Testis (tissue), 3 donors: ENCODE measurements around the gene DAB2IP. TPM values are rescaled to one million over a fixed set of nuclear protein-coding genes. Genes with fewer than 3 reads are reported as not detected.

Experiments
- DNase-seq: peaks from one replicate; pipeline ENCODE4 v3.0.0-alpha.2; 2019
- H3K27ac ChIP-seq, 2 donors: fragments of 200-600 bp; sonication (generic); one replicate each; pipeline ENCODE4 v1.5.1; 2019
- H3K27me3 ChIP-seq: fragments of 200-600 bp; sonication (generic); one replicate; pipeline ENCODE4 v1.5.1; 2019
- H3K36me3 ChIP-seq: fragments of 200-600 bp; sonication (generic); one replicate; pipeline ENCODE4 v1.5.1; 2017; ENCODE audit warnings: low read depth; ENCODE audit errors: missing control alignments
- H3K4me1 ChIP-seq: fragments of 200-600 bp; sonication (generic); one replicate; pipeline ENCODE4 v1.5.1; 2019
- H3K4me3 ChIP-seq, 2 donors: fragments of 200-600 bp; sonication (generic); one replicate each; pipeline ENCODE4 v1.5.1; 2017 to 2019
- H3K9me3 ChIP-seq: fragments of 200-600 bp; sonication (generic); one replicate; pipeline ENCODE4 v1.5.1; 2017
- CTCF ChIP-seq, 3 experiments: fragments of 450-650 bp in 2 of 3; fragments of 200-600 bp in 1 of 3; sonication (generic) in 1 of 3; IDR thresholded peaks; one replicate each; pipeline ENCODE4 v1.5.1; 2016 to 2019; ENCODE audit warnings: antibody characterized with exemption in 3 of 3, mild to moderate bottlenecking in 2 of 3, moderate library complexity in 1 of 3
- POLR2A ChIP-seq: fragments of 450-650 bp; IDR thresholded peaks from one replicate; pipeline ENCODE4 v1.6.1; 2017; ENCODE audit warnings: antibody characterized with exemption, mild to moderate bottlenecking, moderate library complexity
- WGBS, 2 donors: methylation state at CpG; one replicate each; pipeline ENCODE4 v1.1.5; 2018; 5-methylcytosine and 5-hydroxymethylcytosine counted together
- intact Hi-C: fragments of 100-400 bp; cut with DNase I; formaldehyde crosslinking; loops from one replicate; pipeline ENCODE4 v1.15.1; 2023; ENCODE audit warnings: low total_unique reads
- polyA plus RNA-seq: library from polyadenylated mRNA; stranded (reverse); fragments of 350-450 nt; fragmentation: Illumina TruSeq; extraction: RNeasy Lipid Tissue Mini Kit (QIAGEN cat#74804); gene quantifications from one replicate; pipeline ENCODE4 v1.2.3, GENCODE V29; 2014; ENCODE audit warnings: low read depth, low replicate concordance; ENCODE audit not compliant: insufficient read depth
- total RNA-seq, 2 donors: library from RNA; depleted of rRNA; stranded (reverse); fragments of >200 nt; gene quantifications; one replicate each; pipeline ENCODE4 v1.2.3, GENCODE V29; 2016

DAB2IP gene
- total and polyA plus RNA-seq, 3 donors from 2014 or later = 57.7 to 136 (median 102) TPM

DNA sequence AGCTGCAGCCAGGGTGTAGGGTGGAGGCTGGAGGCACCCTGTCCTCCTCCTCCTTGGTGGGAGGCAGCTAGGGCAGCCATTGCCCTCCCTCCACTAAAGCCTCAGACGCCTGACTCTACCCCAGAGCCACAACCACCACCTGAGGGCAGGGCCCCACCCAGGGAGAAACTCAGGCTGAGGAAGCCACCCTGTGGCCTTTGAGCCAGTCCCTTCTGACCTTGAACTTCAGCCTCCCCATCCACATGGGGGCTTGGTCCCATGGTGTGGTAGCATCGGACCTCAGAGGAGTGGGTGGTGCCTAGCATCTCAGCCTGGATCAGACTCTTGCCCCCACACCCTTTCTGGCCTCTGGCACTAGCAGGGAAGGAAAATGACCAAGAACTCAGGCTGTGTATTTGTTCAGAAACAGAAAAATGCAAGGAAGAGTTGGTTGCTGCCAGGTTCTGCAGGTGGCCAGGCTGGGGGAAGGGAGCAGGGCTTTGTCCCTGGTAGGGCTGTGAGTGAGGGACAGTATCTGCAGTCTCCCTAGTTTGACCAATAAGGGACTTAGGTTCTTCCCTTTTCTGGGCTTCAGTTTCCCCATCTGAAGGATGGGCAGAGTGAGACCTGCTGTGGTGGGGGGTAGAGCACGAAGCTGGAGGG is 3.2 kb downstream of the DAB2IP start:
- TF ChIP-seq POLR2A (no peak), CTCF (IDR thresholded peaks at IDR 0.05) (no peak)
- no peak for DNase-seq
- H3K4me1 ChIP-seq = peaks cover 23% of the 10 kb centered on the region
- no peaks in the 10 kb centered on the region for H3K36me3 ChIP-seq
- H3K9me3 ChIP-seq = no peaks in the 10 kb centered on the region
- intact Hi-C loops = no loop called here
- H3K27me3 ChIP-seq = no peaks in the 10 kb centered on the region
- H3K4me3 ChIP-seq = no peak overlapping the region
- no peak overlapping the region for H3K27ac ChIP-seq
- 81 to 84% methylated on average over 2 to 3 of the region's 3 CpGs for WGBS, 2 donors

DNA sequence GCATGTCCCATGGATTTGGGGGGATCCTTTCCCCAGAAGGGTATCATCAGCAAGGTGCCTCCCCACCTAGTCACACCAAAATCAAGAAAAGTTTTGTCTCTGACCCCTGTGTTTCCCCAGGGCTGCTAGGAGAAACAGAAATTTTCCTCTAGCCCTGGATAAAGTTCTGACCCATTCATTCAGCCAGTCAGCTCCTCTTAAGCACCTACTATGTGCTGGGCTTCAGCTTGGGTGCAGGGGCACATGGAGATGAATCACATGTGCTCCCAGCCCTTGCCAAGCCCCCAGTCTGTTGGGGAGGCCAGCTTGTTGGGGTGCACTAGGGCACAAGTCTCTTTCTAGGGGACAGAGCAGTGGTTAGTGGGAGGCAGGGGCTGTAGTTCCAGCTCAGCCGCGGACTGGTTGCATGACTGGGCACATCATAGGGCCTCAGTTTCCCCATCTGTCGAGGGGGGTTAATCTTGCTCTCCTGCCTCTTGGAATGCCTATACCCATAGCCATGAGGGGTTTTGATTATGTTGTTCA is 3.9 kb downstream of the DAB2IP start:
- TF ChIP-seq CTCF (IDR thresholded peaks at IDR 0.05) (no peak), POLR2A (no peak)
- H3K27ac ChIP-seq = no peak overlapping the region
- intact Hi-C loops = no loop called here
- no peaks in the 10 kb centered on the region for H3K9me3 ChIP-seq
- H3K4me1 ChIP-seq = peaks cover 19% of the 10 kb centered on the region
- WGBS, 2 donors = 85% methylated on average over 3 of the region's 3 CpGs; no CpG with 5 or more reads in 1 of the 2 donors
- DNase-seq = no peak
- H3K36me3 ChIP-seq = no peaks in the 10 kb centered on the region
- no peaks in the 10 kb centered on the region for H3K27me3 ChIP-seq
- H3K4me3 ChIP-seq = no peak overlapping the region

- Histone ChIP-seq H3K4me3 (no peak overlapping the region), H3K27me3 (no peaks in the 10 kb centered on the region), H3K27ac (peak overlapping the region in 1 of 2 donors; percentile 36), H3K4me1 (peaks cover 14% of the 10 kb centered on the region), H3K9me3 (no peaks in the 10 kb centered on the region), H3K36me3 (no peaks in the 10 kb centered on the region)
- intact Hi-C loops = no loop called here
- WGBS, 2 donors = 83 to 87% methylated on average over 3 to 4 of the region's 5 CpGs
- DNase-seq = no peak
- TF ChIP-seq POLR2A = no peak
- TF ChIP-seq CTCF (IDR thresholded peaks at IDR 0.05) = no peak
Measured at GRCh38 chr9:121656941-121657470, 5.6 kb downstream of the DAB2IP start.

- no peaks in the 10 kb centered on the region for H3K27me3 ChIP-seq
- H3K27ac ChIP-seq = peak overlapping the region in 1 of 2 donors; percentile 63
- no peaks in the 10 kb centered on the region for H3K36me3 ChIP-seq
- DNase-seq = no peak
- H3K9me3 ChIP-seq = no peaks in the 10 kb centered on the region
- H3K4me3 ChIP-seq = no peak overlapping the region
- 58 to 70% methylated on average over 12 of the region's 12 CpGs for WGBS, 2 donors
- intact Hi-C loops = no loop called here
- peaks cover 6% of the 10 kb centered on the region for H3K4me1 ChIP-seq
- TF ChIP-seq POLR2A (no peak), CTCF (IDR thresholded peaks at IDR 0.05) (no peak)
Measured at GRCh38 chr9:121658166-121658565, 6.7 kb downstream of the DAB2IP start.

- Histone ChIP-seq H3K4me3 (no peak overlapping the region), H3K36me3 (no peaks in the 10 kb centered on the region), H3K27ac (no peak overlapping the region), H3K4me1 (peaks cover 6% of the 10 kb centered on the region), H3K27me3 (no peaks in the 10 kb centered on the region), H3K9me3 (no peaks in the 10 kb centered on the region)
- TF ChIP-seq POLR2A (no peak), CTCF (IDR thresholded peaks at IDR 0.05) (no peak)
- no peak for DNase-seq
- intact Hi-C loops = no loop called here
- WGBS, 2 donors = 91 to 92% methylated on average over 10 of the region's 10 CpGs
Measured at GRCh38 chr9:121658591-121658990, 7.2 kb downstream of the DAB2IP start.
